GM21825 (cell line): ENCODE results near the gene LRCH1.
"Not testable (repeated sequence)": the region's sequence is repeated elsewhere in the genome, so short reads cannot be mapped to it uniquely, and the experiment has no call there.

Experiments used
- ATAC-seq: cut with Tn5 transposase; IDR thresholded peaks from one replicate; pipeline ENCODE4 v1.9.1; 2021; ENCODE audit warnings: mild to moderate bottlenecking, moderate library complexity; ENCODE audit not compliant: unreplicated experiment

LRCH1 gene, protein sequence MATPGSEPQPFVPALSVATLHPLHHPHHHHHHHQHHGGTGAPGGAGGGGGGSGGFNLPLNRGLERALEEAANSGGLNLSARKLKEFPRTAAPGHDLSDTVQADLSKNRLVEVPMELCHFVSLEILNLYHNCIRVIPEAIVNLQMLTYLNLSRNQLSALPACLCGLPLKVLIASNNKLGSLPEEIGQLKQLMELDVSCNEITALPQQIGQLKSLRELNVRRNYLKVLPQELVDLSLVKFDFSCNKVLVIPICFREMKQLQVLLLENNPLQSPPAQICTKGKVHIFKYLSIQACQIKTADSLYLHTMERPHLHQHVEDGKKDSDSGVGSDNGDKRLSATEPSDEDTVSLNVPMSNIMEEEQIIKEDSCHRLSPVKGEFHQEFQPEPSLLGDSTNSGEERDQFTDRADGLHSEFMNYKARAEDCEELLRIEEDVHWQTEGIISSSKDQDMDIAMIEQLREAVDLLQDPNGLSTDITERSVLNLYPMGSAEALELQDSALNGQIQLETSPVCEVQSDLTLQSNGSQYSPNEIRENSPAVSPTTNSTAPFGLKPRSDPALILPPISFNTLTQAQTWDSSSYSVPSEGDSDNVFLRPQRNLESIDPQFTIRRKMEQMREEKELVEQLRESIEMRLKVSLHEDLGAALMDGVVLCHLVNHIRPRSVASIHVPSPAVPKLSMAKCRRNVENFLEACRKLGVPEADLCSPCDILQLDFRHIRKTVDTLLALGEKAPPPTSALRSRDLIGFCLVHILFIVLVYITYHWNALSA

DNA sequence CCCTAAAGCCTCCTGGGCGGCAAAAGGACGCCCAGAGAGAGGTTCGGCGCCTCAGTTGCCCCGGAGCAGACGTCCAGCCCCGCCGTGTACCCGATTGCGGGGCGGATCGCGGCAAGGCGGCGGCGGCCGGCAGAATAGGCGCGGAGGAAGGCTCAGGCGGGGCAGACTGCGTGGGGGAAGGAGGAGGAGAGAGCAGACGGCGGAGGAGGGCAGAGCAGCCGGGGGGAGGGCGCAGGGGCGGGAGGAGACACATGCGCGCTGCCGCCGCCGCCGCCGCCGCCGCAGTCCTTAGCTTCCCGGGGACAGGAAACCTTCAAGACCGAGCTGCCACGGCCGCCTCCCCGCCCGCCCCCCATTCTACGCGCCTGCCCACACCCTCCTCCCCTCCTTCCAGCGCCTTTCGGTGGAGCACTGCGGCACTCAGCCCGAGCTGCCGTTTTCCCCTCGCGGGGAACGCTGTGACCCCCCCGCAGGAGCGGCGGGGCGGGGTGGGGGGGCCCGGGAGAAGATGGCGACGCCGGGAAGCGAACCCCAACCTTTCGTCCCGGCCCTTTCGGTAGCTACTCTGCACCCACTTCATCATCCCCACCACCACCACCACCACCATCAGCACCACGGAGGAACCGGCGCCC, at the start of gene LRCH1:
TSS of gene LRCH1 (plus strand) at position 282 of the 632 bp plus-strand sequence. CDS start at position 509, 227 bp downstream.
- ATAC-seq: peak; percentile 52

GRCh38 chr13:46504036-46504435, 48.9 kb upstream of the LRCH1 start:
- ATAC-seq: no peak

DNA sequence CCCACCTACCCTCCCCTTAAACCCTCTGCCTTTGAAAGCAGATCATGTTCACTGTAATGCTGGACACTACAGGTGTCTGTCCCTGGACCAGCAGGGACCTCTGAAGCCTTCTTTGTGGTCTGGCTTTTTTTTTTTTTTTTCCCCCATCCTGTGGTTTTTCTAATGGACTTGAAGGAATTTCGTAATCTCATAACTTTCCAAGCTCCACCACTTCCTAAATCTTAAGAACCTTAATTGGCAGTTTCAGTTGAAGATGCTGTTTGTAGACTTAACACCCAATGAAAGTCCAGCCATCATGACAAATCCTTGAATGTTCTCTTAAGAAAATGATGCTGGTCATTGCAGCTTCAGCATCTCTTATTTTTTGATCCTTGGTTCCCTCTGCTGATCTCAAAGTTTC, 45.0 kb upstream of the LRCH1 start:
- no peak for ATAC-seq

DNA sequence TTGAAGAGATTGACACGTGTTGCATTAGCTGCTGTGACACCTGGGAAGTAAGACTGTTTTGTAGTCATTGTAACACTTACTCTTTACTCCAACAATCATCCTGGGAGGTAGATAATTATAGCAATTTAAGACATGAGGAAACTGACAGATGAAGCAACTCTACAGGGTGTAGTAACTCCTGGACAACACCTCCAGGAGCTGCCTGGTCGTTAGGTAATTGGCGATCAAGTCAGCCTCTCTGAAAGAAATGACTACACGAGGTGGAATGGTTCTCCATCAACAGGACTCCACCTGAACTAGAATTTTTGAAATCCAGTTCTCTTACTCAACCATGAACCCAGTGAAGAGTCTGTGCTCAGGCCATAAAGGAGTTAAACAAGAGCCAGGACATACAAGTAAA, 43.0 kb upstream of the LRCH1 start:
- ATAC-seq: no peak

DNA sequence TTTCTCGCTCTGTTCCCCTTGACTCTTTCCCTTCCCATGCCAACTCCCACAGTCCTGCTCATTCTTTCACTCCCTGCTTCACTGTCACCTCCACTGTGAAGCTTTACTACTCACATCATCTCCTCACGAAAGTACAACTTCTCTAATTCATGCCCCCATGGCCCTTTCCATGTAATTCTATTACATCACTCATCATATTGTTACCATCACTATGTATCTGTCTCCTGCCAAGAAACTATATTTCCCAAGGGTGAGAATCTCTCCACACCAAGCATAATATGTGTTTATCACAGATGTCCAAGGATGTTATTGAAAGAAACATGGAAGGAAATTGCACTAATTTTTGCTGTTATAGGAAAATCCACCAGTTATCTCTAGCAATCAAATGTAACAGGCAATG, 37.2 kb upstream of the LRCH1 start:
- ATAC-seq: no peak

DNA sequence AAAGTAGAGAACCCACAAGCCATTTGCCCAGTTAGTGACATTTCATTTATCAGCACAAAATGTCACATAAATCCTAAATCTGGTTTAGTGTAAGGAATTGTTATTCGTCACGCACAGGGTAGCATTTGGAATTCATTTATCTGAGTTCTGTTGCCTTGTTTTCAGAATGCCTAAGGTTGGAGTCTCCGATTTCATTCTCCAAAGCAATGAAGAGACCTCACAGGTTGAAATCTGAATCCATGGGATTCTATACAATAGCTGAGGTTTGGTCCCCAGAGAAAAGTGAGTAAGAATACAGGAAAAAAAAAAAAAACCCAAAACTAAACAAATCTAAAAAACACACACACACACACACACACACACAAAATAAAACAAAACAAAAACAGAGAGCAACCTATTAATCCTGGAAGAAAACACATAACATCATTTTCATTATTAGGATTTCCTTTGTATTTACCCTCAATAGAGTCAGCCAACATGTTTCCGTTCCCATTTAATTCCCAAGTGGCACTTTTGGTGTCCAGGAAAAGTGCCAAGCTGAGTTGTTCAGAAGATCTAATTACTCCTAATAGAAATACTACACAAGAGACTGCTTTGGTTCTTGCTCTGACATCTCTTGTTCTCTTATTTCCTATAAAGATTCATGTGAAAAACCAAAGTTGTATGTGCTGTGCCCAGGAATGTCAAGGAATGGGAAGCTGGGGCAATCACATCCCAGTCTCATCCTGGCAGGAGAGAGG, 36.2 kb upstream of the LRCH1 start:
- ATAC-seq: no peak

DNA sequence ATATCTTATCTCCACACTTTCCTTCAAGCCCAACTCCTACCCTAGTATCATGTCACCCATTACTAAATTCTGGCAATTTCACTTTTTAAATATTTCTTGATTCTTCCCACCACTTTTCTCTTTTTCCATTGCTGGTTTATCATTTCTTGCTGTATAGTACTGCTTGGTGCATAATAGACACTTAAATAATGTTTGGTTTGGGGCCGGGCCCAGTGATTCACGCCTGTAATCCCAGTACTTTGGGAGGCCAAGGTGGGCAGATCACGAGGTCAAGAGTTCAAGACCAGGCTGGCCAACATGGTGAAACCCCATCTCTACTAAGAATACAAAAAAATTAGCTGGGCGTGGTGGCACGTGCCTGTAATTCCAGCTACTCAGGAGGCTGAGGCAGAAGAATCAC, 35.2 kb upstream of the LRCH1 start:
- ATAC-seq: not testable (repeated sequence)

DNA sequence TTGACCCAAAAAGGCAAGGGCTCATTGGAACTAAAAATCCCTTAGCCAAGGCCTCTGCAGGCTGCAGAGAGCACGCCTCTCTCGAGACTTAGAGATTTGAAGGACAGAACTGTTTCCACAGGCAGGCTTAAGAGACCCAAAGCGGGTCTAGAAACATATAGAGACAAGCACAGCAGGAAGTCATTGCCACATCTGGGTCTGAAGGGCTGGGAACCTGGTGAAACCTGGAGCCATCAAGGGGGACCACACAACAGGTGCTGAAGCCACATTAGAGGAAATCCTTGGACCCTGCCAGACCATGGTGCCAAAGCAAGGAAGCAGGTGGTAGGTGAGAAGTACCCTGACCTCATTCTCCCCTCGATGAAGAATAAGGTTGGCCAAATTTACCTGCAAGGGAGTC, 33.8 kb upstream of the LRCH1 start:
- no peak for ATAC-seq

DNA sequence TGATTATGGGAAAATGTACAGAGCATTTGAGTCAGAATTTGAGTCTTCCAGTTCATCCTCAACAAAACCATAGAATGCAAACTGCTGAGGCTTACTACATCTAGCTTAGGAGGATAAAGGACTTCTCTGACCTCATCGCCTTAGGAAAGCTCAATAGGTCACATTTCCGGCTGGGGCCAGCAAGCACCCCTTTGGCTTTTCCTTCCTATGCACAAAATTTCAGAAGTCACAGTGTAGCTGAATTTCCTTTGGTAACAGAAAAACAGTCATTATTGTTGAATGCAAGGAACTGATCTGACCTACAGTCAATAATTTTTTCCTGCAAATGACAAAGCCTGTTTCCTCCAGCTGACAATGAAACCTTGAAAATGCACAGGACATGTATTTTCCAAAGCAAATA, 32.8 kb upstream of the LRCH1 start:
- no peak for ATAC-seq

DNA sequence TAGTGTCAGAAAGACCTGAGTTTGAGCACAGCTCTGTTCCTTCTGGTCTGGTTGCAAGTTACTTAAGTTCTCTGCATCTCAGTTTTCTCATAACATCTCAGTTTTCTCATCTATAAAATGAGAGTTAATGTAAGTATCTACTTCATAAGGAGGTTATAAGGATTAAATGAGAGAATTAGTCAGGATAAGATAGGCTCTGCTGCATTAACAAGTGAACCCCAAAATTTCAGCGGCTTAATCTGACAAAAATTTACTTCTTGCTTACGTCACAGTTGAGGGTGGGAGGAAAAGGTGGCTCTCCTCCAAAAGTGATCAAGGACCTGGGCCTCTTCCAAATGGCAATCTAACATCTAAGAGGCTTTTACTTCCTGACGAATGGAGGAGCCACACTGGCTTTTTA, 31.5 kb upstream of the LRCH1 start:
- ATAC-seq: no peak

DNA sequence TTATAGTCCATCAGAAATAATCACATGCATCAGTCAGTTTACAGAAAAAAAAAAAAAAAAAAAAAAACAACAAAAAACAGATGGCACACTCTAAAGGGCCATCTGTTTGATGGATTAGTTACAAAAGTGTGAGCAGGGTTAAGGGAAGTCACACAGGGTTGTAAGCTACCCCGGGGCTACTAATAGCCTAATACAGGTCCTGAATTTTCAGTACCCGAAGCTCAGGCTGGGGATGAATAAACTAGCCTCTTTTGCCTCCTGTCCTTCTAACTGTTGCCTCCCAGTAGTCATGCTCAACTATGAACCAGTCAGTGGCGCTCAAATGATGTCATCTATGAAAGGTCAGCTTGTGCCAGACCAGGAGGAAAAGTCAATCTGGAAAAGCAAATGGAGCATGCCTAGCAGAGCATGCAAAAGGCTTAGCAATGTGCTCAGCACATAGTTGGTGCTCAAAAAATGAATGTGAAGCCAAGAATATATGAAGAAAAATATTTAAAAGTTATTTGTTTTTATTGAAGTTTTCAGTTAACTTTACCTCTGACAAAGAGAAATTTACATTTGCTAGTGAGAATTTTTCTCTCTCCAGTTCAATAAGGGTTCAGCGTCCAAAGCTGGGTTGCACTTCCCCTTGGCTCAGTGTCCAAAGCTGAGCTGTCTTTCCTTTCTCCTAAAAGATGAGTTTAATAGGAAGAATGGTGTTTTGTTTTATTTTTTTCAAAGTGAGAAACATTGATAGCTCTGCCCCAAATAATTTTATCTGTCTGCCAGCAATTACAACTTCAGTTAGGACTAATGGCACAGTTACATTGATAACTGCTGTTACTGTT, 30.8 kb upstream of the LRCH1 start:
- no peak for ATAC-seq

DNA sequence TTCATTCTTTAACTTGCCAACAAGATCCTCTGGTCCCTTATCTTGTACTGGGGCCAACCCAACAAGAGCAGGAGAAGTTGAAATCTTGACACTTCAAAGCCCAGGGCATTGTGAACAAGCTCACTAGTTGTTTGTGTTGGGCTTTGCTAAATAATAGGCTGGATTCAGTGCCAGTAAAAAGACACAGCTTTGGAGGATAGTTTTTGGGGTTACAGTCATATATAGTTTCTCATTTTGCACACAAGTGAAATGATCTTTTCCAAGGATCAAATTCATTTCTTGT, 30.3 kb upstream of the LRCH1 start:
- ATAC-seq: no peak

DNA sequence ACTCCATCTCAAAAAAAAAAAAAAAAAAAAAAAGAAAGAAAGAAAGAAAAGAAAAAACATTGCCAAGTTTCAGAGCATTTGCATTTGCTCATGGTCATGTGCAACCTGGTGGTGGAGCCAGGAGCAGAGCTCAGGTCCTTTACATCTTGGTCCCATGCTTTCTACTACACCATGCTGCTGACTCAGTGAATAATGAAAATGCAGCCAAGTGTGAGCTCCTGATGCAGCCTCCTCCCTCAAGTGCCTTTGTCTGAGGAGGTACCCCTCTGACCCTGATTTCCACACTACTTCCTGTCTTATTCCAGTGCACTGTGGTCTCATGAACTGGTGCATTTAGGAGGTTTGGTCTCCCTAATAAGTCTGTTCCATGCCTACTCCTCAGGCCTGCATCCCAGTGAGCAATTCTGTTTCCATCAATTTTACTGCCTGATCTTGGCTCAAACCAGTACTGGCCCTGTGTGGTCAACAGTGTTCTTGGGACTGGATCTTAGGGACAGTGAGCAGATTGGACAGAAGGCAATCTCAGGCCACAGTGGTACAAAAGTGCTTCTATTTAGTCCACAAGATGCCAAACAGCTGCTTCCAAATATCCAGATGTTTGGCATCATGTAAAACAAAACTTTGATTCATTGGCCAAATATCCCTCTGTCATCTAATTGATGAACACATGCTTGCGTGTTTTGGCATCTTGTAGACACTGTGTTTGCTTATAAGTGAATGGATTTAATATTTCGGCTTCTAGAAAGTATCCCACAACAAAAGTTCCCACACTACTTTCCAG, 28.8 kb upstream of the LRCH1 start:
- no peak for ATAC-seq

GRCh38 chr13:46526100-46526735, 26.8 kb upstream of the LRCH1 start:
- ATAC-seq: no peak

- ATAC-seq: no peak
These were observed 26.2 kb upstream of the LRCH1 start for GRCh38 chr13:46526740-46527139.

DNA sequence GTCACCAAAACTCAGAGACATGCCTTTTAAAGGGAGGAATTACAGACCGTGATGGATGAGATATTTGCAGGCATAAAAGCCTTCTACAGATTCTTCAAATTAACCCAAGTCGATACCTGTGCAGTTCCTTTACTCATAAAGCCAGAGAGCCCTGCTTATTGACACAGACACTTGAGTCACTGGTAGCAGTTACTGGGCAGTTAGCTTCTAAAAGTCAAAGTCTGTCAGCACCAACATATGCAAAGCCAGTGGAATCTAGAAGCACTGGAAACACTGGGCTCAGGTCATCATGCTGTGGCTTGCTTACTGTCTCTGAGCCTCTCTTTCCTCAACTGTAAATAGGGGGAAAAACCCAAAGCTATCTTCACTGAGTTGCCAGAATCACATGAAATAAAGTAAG, 25.7 kb upstream of the LRCH1 start:
- no peak for ATAC-seq

GRCh38 chr13:46529216-46529919, 23.6 kb upstream of the LRCH1 start:
- ATAC-seq: no peak

- ATAC-seq: no peak
These were observed 22.7 kb upstream of the LRCH1 start for GRCh38 chr13:46530084-46530935.
